ENCODE measurements around the gene RTN1.

- TF ChIP-seq CTCF (IDR thresholded peaks at IDR 0.05; ENCODE audit: low read length) (no peak), EZH2 (IDR thresholded peaks at IDR 0.05; ENCODE audit: borderline replicate concordance, low read length) (no peak)
Measured at GRCh38 chr14:59829469-59830337, 40.9 kb downstream of the RTN1 start.

All from OCI-LY1 (cell line).